Measurements from ENCODE around the gene PGAM1.
"Not testable (repeated sequence)": the region's sequence is repeated elsewhere in the genome, so short reads cannot be mapped to it uniquely, and the experiment has no call there.

Gene PGAM1

DNA sequence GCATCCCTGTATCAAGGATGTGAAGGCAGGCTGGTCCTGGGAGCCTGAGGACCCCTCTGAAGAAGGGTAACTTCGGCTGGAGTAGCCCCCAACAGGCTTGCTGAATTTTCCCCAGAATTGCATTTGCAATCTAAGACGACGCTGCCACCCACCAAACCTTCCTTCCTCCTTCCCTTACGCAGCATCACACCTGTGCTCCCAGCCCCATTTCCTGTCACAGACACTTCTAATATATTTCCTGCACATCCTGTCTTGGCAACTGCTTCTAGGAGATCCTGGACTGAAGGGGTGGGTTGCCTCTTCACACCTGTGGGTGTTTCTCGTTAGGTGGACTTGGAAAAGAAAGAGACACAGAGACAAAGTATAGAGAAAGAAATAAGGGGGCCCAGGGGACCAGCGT is 9.4 kb upstream of the PGAM1 start:
- no peaks in the 10 kb centered on the region for H3K9me3 ChIP-seq (ENCODE audit: control insufficient read depth, low read length)
- H3K36me3 ChIP-seq (ENCODE audit: control insufficient read depth, insufficient read depth, low read length), result no peaks in the 10 kb centered on the region
- TF ChIP-seq, protein P1, sequence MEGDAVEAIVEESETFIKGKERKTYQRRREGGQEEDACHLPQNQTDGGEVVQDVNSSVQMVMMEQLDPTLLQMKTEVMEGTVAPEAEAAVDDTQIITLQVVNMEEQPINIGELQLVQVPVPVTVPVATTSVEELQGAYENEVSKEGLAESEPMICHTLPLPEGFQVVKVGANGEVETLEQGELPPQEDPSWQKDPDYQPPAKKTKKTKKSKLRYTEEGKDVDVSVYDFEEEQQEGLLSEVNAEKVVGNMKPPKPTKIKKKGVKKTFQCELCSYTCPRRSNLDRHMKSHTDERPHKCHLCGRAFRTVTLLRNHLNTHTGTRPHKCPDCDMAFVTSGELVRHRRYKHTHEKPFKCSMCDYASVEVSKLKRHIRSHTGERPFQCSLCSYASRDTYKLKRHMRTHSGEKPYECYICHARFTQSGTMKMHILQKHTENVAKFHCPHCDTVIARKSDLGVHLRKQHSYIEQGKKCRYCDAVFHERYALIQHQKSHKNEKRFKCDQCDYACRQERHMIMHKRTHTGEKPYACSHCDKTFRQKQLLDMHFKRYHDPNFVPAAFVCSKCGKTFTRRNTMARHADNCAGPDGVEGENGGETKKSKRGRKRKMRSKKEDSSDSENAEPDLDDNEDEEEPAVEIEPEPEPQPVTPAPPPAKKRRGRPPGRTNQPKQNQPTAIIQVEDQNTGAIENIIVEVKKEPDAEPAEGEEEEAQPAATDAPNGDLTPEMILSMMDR (IDR thresholded peaks at IDR 0.05), result no peak
- no peak overlapping the region for H3K27ac ChIP-seq
- no peak overlapping the region for H3K4me2 ChIP-seq (ENCODE audit: low read length)
- H3K4me3 ChIP-seq (ENCODE audit: low read depth, low read length), result no peak overlapping the region
- H3K27me3 ChIP-seq (ENCODE audit: control insufficient read depth, insufficient read depth, low read length), result no peaks in the 10 kb centered on the region
- H2AFZ ChIP-seq, result no peak overlapping the region
- no peak overlapping the region for H3K9ac ChIP-seq
- H3K79me2 ChIP-seq, result no peaks in the 10 kb centered on the region
- H3K4me1 ChIP-seq, result peaks cover 10% of the 10 kb centered on the region

DNA sequence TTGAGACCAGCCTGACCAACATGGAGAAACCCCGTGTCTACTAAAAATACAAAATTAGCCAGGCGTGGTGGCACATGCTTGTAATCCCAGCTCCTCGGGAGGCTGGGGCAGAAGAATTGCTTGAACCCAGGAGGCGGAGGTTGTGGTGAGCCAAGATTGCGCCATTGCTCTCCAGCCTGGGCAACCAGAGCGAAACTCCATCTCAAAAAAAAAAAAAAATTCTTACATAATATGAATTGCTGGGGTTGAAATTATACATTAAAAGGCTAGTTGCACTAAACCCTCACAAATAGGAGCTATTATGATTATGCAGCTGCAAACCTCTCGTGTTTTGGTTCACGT is 2.3 kb upstream of the PGAM1 start:
- H3K79me2 ChIP-seq, result peaks cover 14% of the 10 kb centered on the region
- not testable (repeated sequence) for H3K4me1 ChIP-seq; H3K4me3 ChIP-seq (ENCODE audit: low read depth, low read length)

DNA sequence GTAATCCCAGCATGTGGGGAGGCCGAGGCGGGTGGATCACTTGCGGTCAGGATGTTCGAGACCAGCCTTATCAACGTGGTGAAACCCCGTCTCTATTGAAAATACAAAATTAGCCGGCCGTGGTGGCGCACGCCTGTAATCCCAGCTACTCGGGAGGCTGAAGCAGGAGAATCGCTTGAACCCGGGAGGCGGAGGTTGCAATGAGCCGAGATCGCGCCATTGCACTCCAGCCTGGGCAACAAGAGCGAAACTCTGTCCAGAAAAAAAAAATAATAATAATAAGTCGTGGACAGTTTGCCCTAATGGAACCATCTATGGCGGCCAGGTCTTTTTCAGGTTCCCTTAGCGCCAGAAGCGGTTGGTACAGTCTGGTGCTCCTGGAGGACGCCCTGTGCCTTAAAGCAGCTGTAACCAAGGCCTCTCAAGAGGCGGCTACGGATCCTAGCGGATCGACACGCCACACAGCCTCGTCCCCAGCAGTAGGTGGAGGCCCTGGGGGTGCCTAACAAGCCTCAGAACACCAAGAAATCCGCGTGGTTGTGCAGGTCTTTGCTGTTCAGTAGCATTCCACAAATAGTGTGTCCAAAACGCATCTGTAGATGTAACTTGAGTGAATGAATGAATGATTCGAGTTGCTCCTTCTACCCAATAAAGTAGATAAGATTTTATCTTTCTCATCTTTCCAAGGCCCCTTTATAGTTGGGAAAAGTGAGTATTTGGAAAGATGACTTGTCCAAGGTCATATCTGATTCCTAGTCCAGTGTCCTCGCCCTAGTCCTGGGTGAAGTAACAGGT is 982 bp downstream of the PGAM1 start:
- H3K27ac ChIP-seq, result peak overlapping the region; percentile 83

More for the DNA sequence above, 2.3 kb upstream of the PGAM1 start:
- not testable (repeated sequence) for H3K27ac ChIP-seq; H3K4me2 ChIP-seq (ENCODE audit: low read length); H3K9me3 ChIP-seq (ENCODE audit: control insufficient read depth, low read length); H3K36me3 ChIP-seq (ENCODE audit: control insufficient read depth, insufficient read depth, low read length); H2AFZ ChIP-seq; H3K9ac ChIP-seq; H3K27me3 ChIP-seq (ENCODE audit: control insufficient read depth, insufficient read depth, low read length)

DNA sequence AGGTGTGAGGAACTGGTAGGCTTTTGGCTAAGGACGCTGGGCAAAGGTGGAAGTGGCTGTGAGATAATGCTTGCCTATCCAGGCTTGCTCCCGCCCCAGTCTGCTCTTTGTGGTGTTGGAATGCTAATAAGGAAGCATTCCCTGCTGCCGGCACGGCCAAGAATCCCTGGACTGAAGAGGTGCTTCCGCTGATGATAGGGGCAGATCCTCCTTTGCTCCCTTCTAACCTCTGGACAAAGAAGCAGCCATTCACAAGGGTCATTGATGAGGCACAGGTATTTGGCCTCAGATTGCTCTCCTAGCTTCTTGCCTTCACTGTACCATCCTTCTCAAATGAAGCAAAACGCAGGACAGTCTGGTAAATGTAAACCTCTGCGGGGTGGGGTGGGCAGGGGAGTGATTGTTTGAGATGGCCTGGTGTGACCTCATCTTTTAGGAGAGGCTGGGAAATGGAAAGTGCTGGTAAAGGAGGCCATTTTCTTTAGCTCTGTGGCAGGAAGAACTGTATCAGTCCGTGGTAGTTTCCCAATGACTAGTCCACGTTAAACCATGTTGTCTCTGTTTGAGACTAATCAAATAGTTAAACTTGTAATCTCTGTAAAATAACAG is 1.7 kb downstream of the PGAM1 start:
- H3K4me1 ChIP-seq, result peaks cover 8% of the 10 kb centered on the region
- H3K4me2 ChIP-seq (ENCODE audit: low read length), result peak overlapping the region; percentile 77
- H3K79me2 ChIP-seq, result peaks cover 14% of the 10 kb centered on the region
- peak overlapping the region; percentile 62 for H3K27ac ChIP-seq
- H3K9ac ChIP-seq, result no peak overlapping the region
- no peaks in the 10 kb centered on the region for H3K36me3 ChIP-seq (ENCODE audit: control insufficient read depth, insufficient read depth, low read length)
- no peaks in the 10 kb centered on the region for H3K9me3 ChIP-seq (ENCODE audit: control insufficient read depth, low read length)
- H3K27me3 ChIP-seq (ENCODE audit: control insufficient read depth, insufficient read depth, low read length), result no peaks in the 10 kb centered on the region
- H2AFZ ChIP-seq, result no peak overlapping the region
- H3K4me3 ChIP-seq (ENCODE audit: low read depth, low read length), result peak overlapping the region; percentile 80
- TF ChIP-seq, protein P1 (IDR thresholded peaks at IDR 0.05), result no peak

More for the DNA sequence above, 982 bp downstream of the PGAM1 start:
- H3K36me3 ChIP-seq (ENCODE audit: control insufficient read depth, insufficient read depth, low read length), result no peaks in the 10 kb centered on the region
- H3K9me3 ChIP-seq (ENCODE audit: control insufficient read depth, low read length), result no peaks in the 10 kb centered on the region
- TF ChIP-seq, protein P1 (IDR thresholded peaks at IDR 0.05), result no peak
- peak overlapping the region; percentile 68 for H3K9ac ChIP-seq
- no peaks in the 10 kb centered on the region for H3K27me3 ChIP-seq (ENCODE audit: control insufficient read depth, insufficient read depth, low read length)
- peaks cover 8% of the 10 kb centered on the region for H3K4me1 ChIP-seq
- peaks cover 14% of the 10 kb centered on the region for H3K79me2 ChIP-seq
- peak overlapping the region; percentile 80 for H3K4me3 ChIP-seq (ENCODE audit: low read depth, low read length)
- H2AFZ ChIP-seq, result peak overlapping the region; percentile 80
- peak overlapping the region; percentile 77 for H3K4me2 ChIP-seq (ENCODE audit: low read length)

DNA sequence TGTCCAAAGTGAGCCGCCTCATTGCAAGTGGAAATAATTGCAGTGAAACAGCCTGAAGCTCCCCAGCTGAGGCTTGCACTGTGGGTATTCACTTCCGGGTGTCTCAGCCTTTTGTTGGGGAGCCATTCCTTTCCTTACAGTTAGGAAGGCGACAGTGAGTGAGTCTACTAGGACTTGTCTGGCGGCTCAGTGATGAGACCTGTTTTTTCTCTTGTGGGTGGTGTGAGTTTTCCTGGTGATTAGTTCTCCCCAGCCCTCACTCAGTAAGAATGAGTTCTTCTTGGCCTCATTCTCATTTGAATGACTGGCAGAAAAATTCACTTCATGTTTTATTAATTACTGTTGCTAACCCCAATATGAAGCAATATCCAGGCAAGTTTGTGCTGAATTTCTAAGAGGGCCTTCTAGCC is 2.6 kb downstream of the PGAM1 start:
- H3K4me1 ChIP-seq, result peaks cover 8% of the 10 kb centered on the region
- TF ChIP-seq, protein P1 (IDR thresholded peaks at IDR 0.05), result no peak
- no peak overlapping the region for H2AFZ ChIP-seq
- H3K27me3 ChIP-seq (ENCODE audit: control insufficient read depth, insufficient read depth, low read length), result no peaks in the 10 kb centered on the region
- no peak overlapping the region for H3K4me2 ChIP-seq (ENCODE audit: low read length)
- no peaks in the 10 kb centered on the region for H3K9me3 ChIP-seq (ENCODE audit: control insufficient read depth, low read length)
- H3K79me2 ChIP-seq, result peaks cover 14% of the 10 kb centered on the region
- H3K36me3 ChIP-seq (ENCODE audit: control insufficient read depth, insufficient read depth, low read length), result no peaks in the 10 kb centered on the region
- no peak overlapping the region for H3K4me3 ChIP-seq (ENCODE audit: low read depth, low read length)
- no peak overlapping the region for H3K9ac ChIP-seq
- no peak overlapping the region for H3K27ac ChIP-seq

Measured in parathyroid adenoma (tissue), 2 donors.